Measurements from ENCODE around the gene ZNF319.

The ZNF319 gene

DNA sequence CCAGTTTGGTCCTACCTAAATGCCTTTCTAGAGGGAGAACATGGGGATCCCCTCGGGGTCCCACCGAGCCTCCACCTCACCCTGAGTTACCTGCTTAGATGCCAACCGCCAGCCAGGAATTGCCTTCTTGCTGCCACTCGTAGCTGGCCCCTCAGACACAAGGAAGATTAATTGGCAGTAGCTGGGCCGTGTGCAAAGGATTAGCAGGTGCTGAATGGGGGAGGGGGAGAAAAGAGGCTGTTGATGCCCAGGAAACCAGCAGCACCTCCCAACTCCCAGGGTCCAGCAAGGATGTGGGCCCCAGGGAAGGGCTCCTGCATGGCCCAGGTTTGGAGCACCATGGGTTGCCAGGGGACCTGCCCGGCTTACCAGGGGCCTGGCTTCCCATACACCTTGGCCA is 29.5 kb downstream of the ZNF319 start, which contains the start of gene CNGB1:
CNGB1 (minus strand) TSS at position 159 of the 400 bp plus-strand sequence. CDS start 3,842 bp downstream, outside the sequence.
- no peak for DNase-seq

DNA sequence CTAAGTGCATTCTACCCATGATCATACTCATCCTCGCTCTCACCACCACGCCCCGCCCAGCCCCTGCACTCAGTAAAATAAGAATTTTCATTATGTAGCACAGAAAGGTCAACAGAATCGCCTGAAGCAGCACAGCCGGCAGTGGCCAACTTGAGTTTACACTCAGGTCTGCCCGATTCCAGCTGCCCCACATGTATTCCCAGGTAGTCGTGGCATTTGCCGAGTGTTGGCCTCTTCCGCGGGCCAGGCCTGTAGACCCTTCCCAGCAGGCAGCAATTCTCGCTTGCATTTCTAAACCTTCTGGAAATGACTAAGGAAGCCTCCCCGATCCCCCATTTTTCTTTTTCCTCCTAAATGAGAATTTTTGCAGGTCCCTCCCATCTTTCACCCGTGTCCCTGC is 30.2 kb downstream of the ZNF319 start:
- no peak for DNase-seq

DNA sequence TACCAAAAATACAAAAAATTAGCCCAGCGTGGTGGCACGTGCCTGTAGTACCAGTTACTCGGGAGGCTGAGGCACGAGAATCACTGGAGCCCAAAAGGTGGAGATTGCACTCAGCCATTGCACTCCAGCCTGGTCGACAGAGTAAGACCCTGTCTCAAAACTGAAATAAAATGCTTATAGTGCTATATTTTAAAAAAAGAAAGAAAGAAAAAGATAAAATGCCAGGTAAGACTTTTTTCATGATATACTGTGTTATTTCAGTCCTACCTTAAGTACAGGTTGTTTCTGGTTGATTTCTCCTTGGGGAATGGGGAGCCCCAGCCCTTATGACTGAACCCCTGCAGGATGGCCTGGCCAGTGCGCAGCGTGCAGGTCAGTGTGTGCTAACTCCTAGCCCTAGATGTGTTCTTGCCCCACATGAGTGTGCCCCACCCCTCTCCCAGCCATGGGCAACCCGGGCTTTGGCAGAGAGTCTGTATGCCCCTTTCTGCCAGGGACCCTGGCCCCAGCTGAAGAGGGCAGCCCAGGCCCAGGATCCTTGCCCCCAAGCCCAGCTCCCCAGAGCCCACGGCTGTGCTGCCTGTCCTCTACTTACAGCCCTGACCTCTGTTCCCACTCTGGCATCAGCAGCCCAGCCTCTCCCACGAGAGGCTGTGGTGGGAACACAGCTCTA is 30.9 kb downstream of the ZNF319 start:
- DNase-seq, result no peak

GRCh38 chr16:57967916-57968315 is 32.6 kb downstream of the ZNF319 start:
- DNase-seq, result no peak

- no peak for DNase-seq
These were observed 33.5 kb downstream of the ZNF319 start for GRCh38 chr16:57966986-57967385.

GRCh38 chr16:57966204-57966771 is 34.2 kb downstream of the ZNF319 start:
- no peak for DNase-seq

GRCh38 chr16:57964157-57964700 is 36.2 kb downstream of the ZNF319 start:
- no peak for DNase-seq

DNA sequence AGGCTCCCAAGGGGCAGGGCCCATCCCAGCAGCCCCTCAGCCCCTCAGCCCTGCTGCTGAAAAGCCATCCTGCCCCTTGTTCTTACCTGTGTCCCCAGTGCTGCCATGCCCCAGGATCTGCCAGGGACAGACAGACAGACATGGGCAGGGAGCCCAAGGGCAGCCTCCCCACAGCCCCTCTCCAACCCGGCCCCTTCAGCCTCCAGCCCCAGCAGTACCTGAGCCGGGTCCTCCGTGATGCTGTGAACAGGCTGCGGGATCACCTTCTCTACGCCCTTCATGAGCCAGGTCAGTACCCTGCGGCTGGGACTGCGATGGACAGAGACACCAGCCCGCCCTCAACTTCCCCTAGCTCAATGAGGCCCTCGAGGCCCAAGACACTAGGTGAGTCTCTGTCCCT is 37.7 kb downstream of the ZNF319 start:
- no peak for DNase-seq

DNA sequence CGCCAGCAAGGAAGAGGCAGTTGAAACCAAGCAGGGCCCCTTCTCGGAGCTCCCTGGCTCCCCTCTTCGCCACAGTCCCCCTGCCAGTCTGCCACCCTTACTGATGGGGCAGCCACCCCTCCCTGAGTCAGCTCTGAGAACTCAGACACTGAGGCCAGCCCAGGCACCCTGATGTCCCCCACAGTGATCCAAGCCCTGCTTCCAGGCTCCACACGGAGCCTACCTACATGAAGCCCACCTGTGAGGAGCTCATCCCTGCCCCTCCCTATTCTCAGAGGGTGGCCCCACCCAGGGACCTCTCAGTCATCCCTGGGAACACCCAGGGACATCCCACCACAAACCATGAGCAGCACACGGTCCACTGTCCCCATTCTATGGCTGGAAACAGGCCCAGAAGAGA is 38.4 kb downstream of the ZNF319 start:
- no peak for DNase-seq

- DNase-seq, result no peak
These were observed 38.9 kb downstream of the ZNF319 start for GRCh38 chr16:57961538-57961937.

- no peak for DNase-seq
These were observed 39.5 kb downstream of the ZNF319 start for GRCh38 chr16:57960826-57961472.

DNA sequence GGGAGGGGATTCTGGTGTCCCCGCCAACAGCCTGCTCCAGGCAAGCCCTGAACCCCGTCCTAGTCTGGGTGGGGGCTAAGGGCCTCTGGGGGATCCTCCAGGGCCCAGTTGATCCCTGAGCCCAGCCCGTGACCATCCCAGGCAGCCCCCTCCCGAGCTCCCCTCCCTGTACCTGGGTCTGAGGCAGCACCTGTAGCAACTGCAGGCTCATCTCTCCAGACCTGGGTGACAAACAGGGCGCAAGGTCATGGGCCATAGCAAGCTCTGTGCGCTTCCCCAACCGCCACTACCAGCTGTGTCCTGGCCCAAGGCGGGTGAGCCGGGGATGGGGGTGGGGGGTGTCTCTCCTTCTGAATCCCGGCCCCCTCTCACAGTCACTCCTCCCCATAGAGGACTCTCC is 40.2 kb downstream of the ZNF319 start:
- no peak for DNase-seq

DNA sequence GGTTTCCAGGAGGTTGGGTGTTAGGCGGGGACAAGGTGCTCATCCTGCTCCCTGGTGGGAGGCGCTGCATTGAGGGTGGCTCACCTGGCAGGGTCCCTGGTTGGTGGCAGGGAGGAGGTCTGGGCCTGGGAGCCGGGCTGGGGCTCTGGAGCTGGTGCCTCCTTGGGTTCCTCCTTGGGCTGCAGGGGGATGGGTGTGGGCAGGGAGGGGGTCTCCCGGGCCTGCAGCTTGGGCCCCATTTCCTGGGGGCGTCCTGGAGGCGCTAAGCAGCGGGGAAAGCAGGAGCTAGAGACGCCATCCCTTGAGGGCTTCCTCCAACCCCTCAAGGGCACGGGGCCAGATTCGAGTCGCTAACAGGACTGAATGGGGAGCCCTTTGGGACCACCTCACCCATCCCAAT is 40.7 kb downstream of the ZNF319 start:
- no peak for DNase-seq

GRCh38 chr16:57959121-57959520 is 41.4 kb downstream of the ZNF319 start:
- DNase-seq, result no peak

- no peak for DNase-seq
These were observed 41.9 kb downstream of the ZNF319 start for GRCh38 chr16:57958544-57958943.

DNA sequence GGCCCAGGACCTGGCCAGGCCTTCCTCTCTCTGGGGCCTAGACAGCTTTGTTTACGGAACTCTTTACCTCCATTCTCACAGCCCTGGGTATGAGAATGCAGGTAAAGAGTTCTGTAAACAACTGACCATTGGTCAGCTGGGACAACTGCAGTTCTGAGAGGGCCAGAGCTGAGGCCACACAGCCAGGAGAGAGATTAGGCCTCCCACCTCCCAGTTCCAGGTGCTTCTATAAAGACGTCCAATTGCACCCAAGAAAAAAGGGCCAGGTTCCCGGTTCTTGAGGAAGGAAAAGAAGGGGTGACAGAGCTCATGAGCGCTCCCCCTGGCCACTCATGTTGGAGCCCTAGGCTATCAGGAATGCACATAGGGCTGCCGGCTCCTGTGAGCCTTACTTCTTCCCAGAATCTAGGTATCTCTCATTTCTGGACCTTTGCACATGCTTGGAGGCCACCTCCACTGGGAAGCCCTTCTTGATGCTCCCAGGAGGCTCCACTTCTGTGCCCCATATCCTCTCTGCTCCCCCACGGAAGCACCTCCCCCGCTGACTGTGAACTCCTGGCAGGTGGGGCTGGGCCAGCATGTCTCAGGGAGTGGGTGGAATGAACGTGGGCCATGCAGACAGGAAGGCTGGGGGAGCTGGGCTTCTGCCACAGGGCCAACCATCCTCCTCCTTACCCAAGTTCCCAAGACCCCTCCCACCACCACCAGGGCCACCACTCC is 42.6 kb downstream of the ZNF319 start:
- DNase-seq, result no peak

DNA sequence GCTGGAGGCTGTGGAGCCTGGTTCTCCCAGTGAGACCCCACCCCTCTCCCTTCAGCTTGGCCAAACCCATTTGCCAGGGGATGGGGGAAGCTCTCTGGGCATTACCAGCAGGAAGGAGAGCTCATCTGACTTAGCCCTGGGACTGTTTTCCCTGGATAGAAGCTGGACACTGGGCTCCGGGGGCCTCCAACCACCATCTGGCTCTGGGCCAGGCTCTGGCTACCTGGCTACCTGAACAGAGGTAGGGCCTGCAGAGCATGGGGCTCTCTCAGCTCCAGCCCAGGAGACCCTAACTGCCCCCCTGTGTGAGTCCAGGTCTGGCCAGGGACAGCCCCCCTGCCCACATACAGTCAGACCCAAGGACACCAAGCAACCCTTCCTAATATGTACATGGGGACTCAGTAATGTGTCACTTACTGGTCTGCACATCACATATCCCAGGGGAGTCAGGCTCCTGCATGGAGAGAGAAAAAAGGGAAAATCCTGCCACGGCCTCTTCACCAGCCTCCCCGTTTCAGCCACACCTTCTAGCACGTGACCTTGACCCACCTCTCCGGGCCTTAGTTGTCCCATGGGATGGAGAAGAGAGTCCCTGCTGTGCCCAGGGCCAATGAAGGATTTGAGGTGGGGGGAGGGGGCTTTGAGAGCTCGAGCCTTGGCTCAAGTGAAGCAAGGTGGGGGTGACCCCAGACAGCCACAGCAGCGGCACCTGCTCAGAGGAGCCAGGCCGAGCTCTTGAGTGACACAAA is 43.4 kb downstream of the ZNF319 start:
- DNase-seq, result no peak

DNA sequence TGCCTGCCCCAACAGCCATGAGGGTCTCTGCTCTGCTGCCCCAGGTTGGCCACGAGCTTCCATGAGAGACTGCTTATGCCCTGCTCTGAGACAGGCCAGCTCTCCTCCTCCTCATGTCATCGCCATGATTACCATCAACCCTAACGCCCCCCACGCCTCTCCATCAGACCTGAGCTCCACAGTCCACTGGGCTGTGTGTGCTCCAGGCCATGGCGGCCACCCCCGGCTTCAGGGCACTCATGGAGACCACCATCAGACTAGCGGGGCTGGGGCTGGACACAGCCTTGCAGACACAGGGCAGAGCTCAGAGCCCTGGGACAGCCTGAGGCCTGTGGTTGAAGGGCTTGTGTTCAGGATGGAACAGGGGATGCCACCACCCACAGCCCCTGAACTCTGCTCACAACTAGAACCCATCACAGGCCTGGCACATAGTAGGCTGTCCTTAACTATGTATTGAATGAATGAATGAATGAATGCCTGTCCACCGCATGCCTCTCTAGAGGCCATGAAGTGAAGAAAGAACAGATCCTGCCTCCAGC is 44.1 kb downstream of the ZNF319 start:
- DNase-seq, result no peak

GRCh38 chr16:57955572-57956188 is 44.8 kb downstream of the ZNF319 start:
- no peak for DNase-seq

- no peak for DNase-seq
These were observed 46.6 kb downstream of the ZNF319 start for GRCh38 chr16:57953857-57954256.

DNA sequence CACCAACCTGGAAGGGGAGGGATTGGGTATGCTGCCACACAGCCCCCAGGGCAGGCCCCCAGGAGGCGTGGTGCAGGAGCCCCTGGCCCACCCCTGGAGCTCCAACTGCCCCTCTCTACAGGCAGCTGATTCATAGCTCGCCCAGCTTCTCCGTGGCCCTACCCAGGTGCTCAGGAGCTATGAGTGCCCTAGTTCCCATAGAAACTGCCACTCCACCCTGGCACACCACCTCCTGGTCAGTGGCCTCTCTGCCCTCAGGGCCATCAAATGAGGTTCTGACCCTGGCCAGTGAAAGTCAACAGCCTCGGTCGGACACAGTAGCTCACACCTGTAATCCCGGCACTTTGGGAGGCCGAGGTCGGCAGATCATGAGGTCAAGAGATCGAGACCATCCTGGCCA is 47.6 kb downstream of the ZNF319 start:
- no peak for DNase-seq

Data from HCEC 1CT (cell line).